ENCODE results near the gene ASAP3. TPM values are rescaled to one million over a fixed set of nuclear protein-coding genes. Genes with fewer than 3 reads are reported as not detected.

The ASAP3 gene
- total and polyA plus RNA-seq, 9 of the 15 experiments (the other 6 are each of a cell fraction or from before 2014, with no cell fraction given): 1.7 to 31.2 (median 17.4) TPM

GRCh38 chr1:23530747-23531561 lies 47.0 kb upstream of the ASAP3 start, which contains the start of gene E2F2 (continued):
- peak; percentile 81; the same call in 1 of the 2 replicates for TF ChIP-seq TGIF2 (CRISPR knock-in tag; IDR thresholded peaks at IDR 0.05)
- no peak; a peak in 1 of 4 replicates for TF ChIP-seq ARNT (IDR thresholded peaks at IDR 0.05)
- TF ChIP-seq MYNN (IDR thresholded peaks at IDR 0.05): 0 out of 2 replicates have a peak, but pooled peaks have one; percentile 9
- no peak for TF ChIP-seq MYNN (CRISPR knock-in tag; IDR thresholded peaks at IDR 0.05)
- TF ChIP-seq ZNF140 (CRISPR knock-in tag; IDR thresholded peaks at IDR 0.05): no peak
- no peak for TF ChIP-seq SMARCE1 (IDR thresholded peaks at IDR 0.05)
- no peak for TF ChIP-seq ZNF224 (CRISPR knock-in tag; IDR thresholded peaks at IDR 0.05)
- TF ChIP-seq, protein P1, sequence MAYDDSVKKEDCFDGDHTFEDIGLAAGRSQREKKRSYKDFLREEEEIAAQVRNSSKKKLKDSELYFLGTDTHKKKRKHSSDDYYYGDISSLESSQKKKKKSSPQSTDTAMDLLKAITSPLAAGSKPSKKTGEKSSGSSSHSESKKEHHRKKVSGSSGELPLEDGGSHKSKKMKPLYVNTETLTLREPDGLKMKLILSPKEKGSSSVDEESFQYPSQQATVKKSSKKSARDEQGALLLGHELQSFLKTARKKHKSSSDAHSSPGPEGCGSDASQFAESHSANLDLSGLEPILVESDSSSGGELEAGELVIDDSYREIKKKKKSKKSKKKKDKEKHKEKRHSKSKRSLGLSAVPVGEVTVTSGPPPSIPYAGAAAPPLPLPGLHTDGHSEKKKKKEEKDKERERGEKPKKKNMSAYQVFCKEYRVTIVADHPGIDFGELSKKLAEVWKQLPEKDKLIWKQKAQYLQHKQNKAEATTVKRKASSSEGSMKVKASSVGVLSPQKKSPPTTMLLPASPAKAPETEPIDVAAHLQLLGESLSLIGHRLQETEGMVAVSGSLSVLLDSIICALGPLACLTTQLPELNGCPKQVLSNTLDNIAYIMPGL (CRISPR knock-in tag; IDR thresholded peaks at IDR 0.05): peak; percentile 84; the same call in 1 of the 2 replicates
- TF ChIP-seq EP300 (IDR thresholded peaks at IDR 0.05; ENCODE audit: low read length): 0 out of 2 replicates have a peak, but pooled peaks have one; percentile 14
- peak; percentile 90 for TF ChIP-seq POLR2G (IDR thresholded peaks at IDR 0.05; ENCODE audit: low read depth, low read length)
- TF ChIP-seq ZFP1 (CRISPR knock-in tag; IDR thresholded peaks at IDR 0.05): no peak
- TF ChIP-seq ZKSCAN8 (CRISPR knock-in tag; IDR thresholded peaks at IDR 0.05): no peak
- no peak for TF ChIP-seq MTA2 (IDR thresholded peaks at IDR 0.05; ENCODE audit: low read depth)
- TF ChIP-seq ELK3 (CRISPR knock-in tag; IDR thresholded peaks at IDR 0.05): no peak
- TF ChIP-seq ZNF589 (CRISPR knock-in tag; IDR thresholded peaks at IDR 0.05; ENCODE audit: low read depth): peak; percentile 70; the same call in 1 of the 2 replicates
- TF ChIP-seq BRD9 (IDR thresholded peaks at IDR 0.05; ENCODE audit: low read depth, partially characterized antibody): peak; percentile 53
- TF ChIP-seq, protein P2, sequence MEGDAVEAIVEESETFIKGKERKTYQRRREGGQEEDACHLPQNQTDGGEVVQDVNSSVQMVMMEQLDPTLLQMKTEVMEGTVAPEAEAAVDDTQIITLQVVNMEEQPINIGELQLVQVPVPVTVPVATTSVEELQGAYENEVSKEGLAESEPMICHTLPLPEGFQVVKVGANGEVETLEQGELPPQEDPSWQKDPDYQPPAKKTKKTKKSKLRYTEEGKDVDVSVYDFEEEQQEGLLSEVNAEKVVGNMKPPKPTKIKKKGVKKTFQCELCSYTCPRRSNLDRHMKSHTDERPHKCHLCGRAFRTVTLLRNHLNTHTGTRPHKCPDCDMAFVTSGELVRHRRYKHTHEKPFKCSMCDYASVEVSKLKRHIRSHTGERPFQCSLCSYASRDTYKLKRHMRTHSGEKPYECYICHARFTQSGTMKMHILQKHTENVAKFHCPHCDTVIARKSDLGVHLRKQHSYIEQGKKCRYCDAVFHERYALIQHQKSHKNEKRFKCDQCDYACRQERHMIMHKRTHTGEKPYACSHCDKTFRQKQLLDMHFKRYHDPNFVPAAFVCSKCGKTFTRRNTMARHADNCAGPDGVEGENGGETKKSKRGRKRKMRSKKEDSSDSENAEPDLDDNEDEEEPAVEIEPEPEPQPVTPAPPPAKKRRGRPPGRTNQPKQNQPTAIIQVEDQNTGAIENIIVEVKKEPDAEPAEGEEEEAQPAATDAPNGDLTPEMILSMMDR (IDR thresholded peaks at IDR 0.05 in 2 of 3, conservative IDR thresholded peaks at IDR 0.05 in 1 of 3; ENCODE audit: insufficient read depth in 2 of 3, low read depth in 1 of 3, low read length in 3 of 3): peak; percentile 26 to 63 (median 50); a peak in 4 of 6 replicates
- TF ChIP-seq ZBTB49 (CRISPR knock-in tag; IDR thresholded peaks at IDR 0.05; ENCODE audit: borderline replicate concordance): no peak
- no peak for TF ChIP-seq LEF1 (IDR thresholded peaks at IDR 0.05)
- 0 out of 2 replicates have a peak, but pooled peaks have one; percentile 65 for TF ChIP-seq RNF2 (IDR thresholded peaks at IDR 0.05)
- TF ChIP-seq FOS (IDR thresholded peaks at IDR 0.05; ENCODE audit: extremely low read depth, insufficient read length): no peak
- TF ChIP-seq ZNF696 (CRISPR knock-in tag; conservative IDR thresholded peaks at IDR 0.05): no peak
- TF ChIP-seq ELF2 (CRISPR knock-in tag; IDR thresholded peaks at IDR 0.05): no peak
